NCI-H128 (cell line): Measurements from ENCODE around the gene ZMYND15.
"Not testable (repeated sequence)": the region's sequence is repeated elsewhere in the genome, so short reads cannot be mapped to it uniquely, and the experiment has no call there.

Experiments used
- DNase-seq: peaks from one replicate; lab custom pipeline; 2025; ENCODE audit not compliant: unreplicated experiment; lab: John Stamatoyannopoulos, UW

ZMYND15 gene

GRCh38 chr17:4739122-4740024 is at the start of gene ZMYND15, which contains the start of gene CXCL16:
TSS of gene ZMYND15 (plus strand) at chr17:4739833. CDS start at chr17:4740549, 716 bp downstream.
TSS of gene CXCL16 (minus strand) at chr17:4739928. CDS start at chr17:4739339, 589 bp downstream.
- DNase-seq: no peak

GRCh38 chr17:4689872-4690271 is 49.8 kb upstream of the ZMYND15 start:
- DNase-seq: not testable (repeated sequence)

- no peak for DNase-seq
Measured at GRCh38 chr17:4690745-4691144, 48.9 kb upstream of the ZMYND15 start.

- no peak for DNase-seq
Measured at GRCh38 chr17:4691686-4692085, 47.9 kb upstream of the ZMYND15 start.

GRCh38 chr17:4693416-4693815 is 46.2 kb upstream of the ZMYND15 start:
- DNase-seq: no peak

- no peak for DNase-seq
Measured at GRCh38 chr17:4696437-4696805, 43.2 kb upstream of the ZMYND15 start.

GRCh38 chr17:4699401-4700056 is 40.1 kb upstream of the ZMYND15 start:
- DNase-seq: not testable (repeated sequence)

GRCh38 chr17:4701116-4701515 is 38.5 kb upstream of the ZMYND15 start:
- no peak for DNase-seq

GRCh38 chr17:4703330-4703691 is 36.3 kb upstream of the ZMYND15 start:
- DNase-seq: no peak

- not testable (repeated sequence) for DNase-seq
Measured at GRCh38 chr17:4704574-4704907, 35.1 kb upstream of the ZMYND15 start.

- no peak for DNase-seq
Measured at GRCh38 chr17:4704991-4705390, 34.6 kb upstream of the ZMYND15 start.

GRCh38 chr17:4706121-4706520 is 33.5 kb upstream of the ZMYND15 start:
- DNase-seq: no peak

GRCh38 chr17:4708436-4708835 is 31.2 kb upstream of the ZMYND15 start:
- no peak for DNase-seq

- DNase-seq: peak; percentile 86
Measured at GRCh38 chr17:4709794-4710692, 29.6 kb upstream of the ZMYND15 start, which contains the start of gene ARRB2. TSS of gene ARRB2 (plus strand) at chr17:4710632. CDS start at chr17:4710722, 90 bp downstream.

GRCh38 chr17:4710693-4711634 is 28.7 kb upstream of the ZMYND15 start:
- no peak for DNase-seq

- DNase-seq: no peak
Measured at GRCh38 chr17:4711661-4712181, 27.9 kb upstream of the ZMYND15 start.

GRCh38 chr17:4712526-4712925 is 27.1 kb upstream of the ZMYND15 start:
- DNase-seq: no peak

- not testable (repeated sequence) for DNase-seq
Measured at GRCh38 chr17:4714340-4715062, 25.1 kb upstream of the ZMYND15 start.

GRCh38 chr17:4715063-4715744 is 24.4 kb upstream of the ZMYND15 start:
- no peak for DNase-seq
